K562 (cell line): Measurements from ENCODE around the gene MN1. TPM values are rescaled to one million over a fixed set of nuclear protein-coding genes. Genes with fewer than 3 reads are reported as not detected.

ENCODE experiments used
- ERF ChIP-seq: fragments of 450-650 bp; formaldehyde crosslinking; IDR thresholded peaks from 2 replicates; pipeline ENCODE4 v1.4.0; 2020; ENCODE audit warnings: mild to moderate bottlenecking, mixed read lengths
- FOXJ3 ChIP-seq: sonication (generic); formaldehyde crosslinking; IDR thresholded peaks from 2 replicates; pipeline ENCODE4 v1.4.0; 2020; ENCODE audit warnings: mild to moderate bottlenecking, missing genetic modification reagents
- KHSRP ChIP-seq: fragments of 450-650 bp; IDR thresholded peaks from 2 replicates; pipeline ENCODE4 v1.6.1; 2017
- MGA ChIP-seq: fragments of 450-650 bp; IDR thresholded peaks from 2 replicates; pipeline ENCODE4 v1.6.1; 2016; ENCODE audit warnings: mild to moderate bottlenecking, moderate library complexity
- NELFE ChIP-seq: IDR thresholded peaks from 2 replicates; pipeline ENCODE4 v1.6.1; 2011; ENCODE audit warnings: mild to moderate bottlenecking; ENCODE audit not compliant: insufficient read depth, insufficient read length
- PURB ChIP-seq: sonication (generic); formaldehyde crosslinking; IDR thresholded peaks from 2 replicates; pipeline ENCODE4 v1.9.0; 2021; ENCODE audit warnings: low read depth, mild to moderate bottlenecking, missing genetic modification reagents
- RB1 ChIP-seq: fragments of 450-650 bp; IDR thresholded peaks from 2 replicates; pipeline ENCODE4 v1.6.1; 2017; ENCODE audit warnings: low read depth, mild to moderate bottlenecking
- RCOR1 ChIP-seq, 2 experiments: IDR thresholded peaks; 2 replicates each; pipeline ENCODE4 v1.6.1; 2012; ENCODE audit warnings: low read depth in 2 of 2, low read length in 2 of 2, borderline replicate concordance in 1 of 2, improper control_type of control experiment in 1 of 2
- RFX7 ChIP-seq: fragments of 250-450 bp; sonication (Bioruptor Pico); IDR thresholded peaks from 2 replicates; pipeline ENCODE4 v1.5.1; 2021; ENCODE audit warnings: mild to moderate bottlenecking
- RNF2 ChIP-seq: sonication (generic); IDR thresholded peaks from 2 replicates; pipeline ENCODE4 v1.6.1; 2016
- SIRT6 ChIP-seq: IDR thresholded peaks from one replicate; pipeline ENCODE4 v1.6.1; 2012; ENCODE audit warnings: low read depth, mild to moderate bottlenecking, control low read depth, inconsistent platforms, low read length, moderate library complexity
- SMARCC2 ChIP-seq: fragments of 450-650 bp; IDR thresholded peaks from 2 replicates; pipeline ENCODE4 v1.6.1; 2017; ENCODE audit warnings: antibody characterized with exemption, moderate library complexity, mild to moderate bottlenecking, low read depth
- TAF7 ChIP-seq: fragments of 450-650 bp; IDR thresholded peaks from 2 replicates; pipeline ENCODE4 v1.6.1; 2016; ENCODE audit warnings: missing genetic modification characterization, missing compliant biosample characterization
- THAP7 ChIP-seq: fragments of 250-450 bp; sonication (Bioruptor Pico); IDR thresholded peaks from 2 replicates; pipeline ENCODE4 v1.5.0; 2021
- TRIM24 ChIP-seq, 2 experiments: fragments of 450-650 bp; IDR thresholded peaks; 2 replicates each; pipeline ENCODE4 v1.6.1; 2016
- polyA plus RNA-seq, 8 experiments: library from polyadenylated mRNA; depleted of rRNA in 4 of 8; stranded (reverse) in 5 of 8; unstranded in 3 of 8; fragments of >200 nt; fragmentation: Nextera tagmentation in 2 of 8; fragmentation: Illumina TruSeq in 1 of 8; extraction: Ambion mirVana in 2 of 8; extraction: Trizol in 1 of 8; gene quantifications; 2 replicates each; pipeline versions ENCODE4 v1.2.1 to v1.2.3, GENCODE V29; 2011 to 2014; ENCODE audit warnings: inconsistent platforms in 1 of 8, missing spikeins in 1 of 8
- total RNA-seq, 7 experiments: library from RNA; depleted of rRNA in 6 of 7; stranded (reverse); fragments of >200 nt in 6 of 7; fragmentation: Illumina TruSeq in 2 of 7; extraction: Trizol in 2 of 7; gene quantifications; 2 replicates each; pipeline versions ENCODE4 v1.2.1 to v1.2.3, GENCODE V29; 2011 to 2021; ENCODE audit warnings: low replicate concordance in 1 of 7
- TF ChIP-seq, protein P1 (sequence below), 2 experiments: fragments of 450-650 bp in 1 of 2; sonication (generic) in 1 of 2; formaldehyde crosslinking; conservative IDR thresholded peaks; 2 replicates each; pipeline versions ENCODE4 v1.4.0 to v1.8.1; 2020 to 2022; ENCODE audit warnings: mild to moderate bottlenecking in 1 of 2, missing genetic modification reagents in 1 of 2

Gene MN1
- total and polyA plus RNA-seq, 9 of the 15 experiments (the other 6 are each of a cell fraction or from before 2014, with no cell fraction given) = under 0.01 to 0.05 (median 0.03) TPM; not detected in 5

GRCh38 chr22:27726686-27727449 is 74.7 kb downstream of the MN1 start (continued):
- TF ChIP-seq SIRT6 (no peak), FOXJ3 (no peak), ERF (CRISPR knock-in tag) (no peak), RCOR1 (IDR thresholded peaks at IDR 0.05; ENCODE audit: borderline replicate concordance in 1 of 2, low read depth in 2 of 2, low read length in 2 of 2) (peak in 1 of 2 experiments; percentile 45; a peak in 2 of 4 replicates), THAP7 (CRISPR knock-in tag) (no peak), PURB (CRISPR knock-in tag) (no peak), KHSRP (no peak), SMARCC2 (0 out of 2 replicates have a peak, but pooled peaks have one; percentile 32), TRIM24 (IDR thresholded peaks at IDR 0.05) (peak in 1 of 2 experiments; percentile 47; a peak in 1 of 4 replicates), TAF7 (tag) (no peak), MGA (peak; percentile 75), RFX7 (CRISPR knock-in tag) (no peak), RNF2 (peak; percentile 77; the same call in 1 of the 2 replicates), RB1 (0 out of 2 replicates have a peak, but pooled peaks have one; percentile 8), NELFE (no peak)
- TF ChIP-seq, protein P1, sequence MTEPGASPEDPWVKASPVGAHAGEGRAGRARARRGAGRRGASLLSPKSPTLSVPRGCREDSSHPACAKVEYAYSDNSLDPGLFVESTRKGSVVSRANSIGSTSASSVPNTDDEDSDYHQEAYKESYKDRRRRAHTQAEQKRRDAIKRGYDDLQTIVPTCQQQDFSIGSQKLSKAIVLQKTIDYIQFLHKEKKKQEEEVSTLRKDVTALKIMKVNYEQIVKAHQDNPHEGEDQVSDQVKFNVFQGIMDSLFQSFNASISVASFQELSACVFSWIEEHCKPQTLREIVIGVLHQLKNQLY (CRISPR knock-in tag; conservative IDR thresholded peaks at IDR 0.05) = no peak
